HEK293 (cell line): ENCODE results near the gene BIK.

Experiments
- BCL11A ChIP-seq: fragments of 450-650 bp; formaldehyde crosslinking; IDR thresholded peaks from 2 replicates; pipeline ENCODE4 v1.5.1; 2016; ENCODE audit warnings: low read depth, missing biosample characterization, missing genetic modification characterization
- CTCF ChIP-seq: fragments of 450-650 bp; formaldehyde crosslinking; IDR thresholded peaks from 2 replicates; pipeline ENCODE4 v1.5.1; 2016; ENCODE audit warnings: missing biosample characterization, missing genetic modification characterization
- GLI2 ChIP-seq: fragments of 450-650 bp; formaldehyde crosslinking; IDR thresholded peaks from 2 replicates; pipeline ENCODE4; 2017; ENCODE audit warnings: missing biosample characterization, missing genetic modification characterization, low read depth, borderline replicate concordance
- PRDM1 ChIP-seq: fragments of 450-650 bp; formaldehyde crosslinking; IDR thresholded peaks from 2 replicates; pipeline ENCODE4; 2016; ENCODE audit warnings: missing biosample characterization, missing genetic modification characterization
- PRDM4 ChIP-seq: fragments of 450-650 bp; formaldehyde crosslinking; IDR thresholded peaks from 2 replicates; pipeline ENCODE4 v1.5.1; 2017; ENCODE audit warnings: missing biosample characterization, missing genetic modification characterization
- REST ChIP-seq: fragments of 450-650 bp; formaldehyde crosslinking; IDR thresholded peaks from 2 replicates; pipeline ENCODE4 v1.5.1; 2016; ENCODE audit warnings: missing biosample characterization, missing genetic modification characterization
- ZNF140 ChIP-seq: fragments of 450-650 bp; formaldehyde crosslinking; IDR thresholded peaks from 2 replicates; pipeline ENCODE4 v1.5.1; 2016; ENCODE audit warnings: missing biosample characterization, missing genetic modification characterization
- ZNF221 ChIP-seq: fragments of 450-650 bp; formaldehyde crosslinking; IDR thresholded peaks from 2 replicates; pipeline ENCODE4 v1.5.1; 2017; ENCODE audit warnings: missing biosample characterization, missing genetic modification characterization, borderline replicate concordance
- ZNF366 ChIP-seq: fragments of 450-650 bp; formaldehyde crosslinking; conservative IDR thresholded peaks from 2 replicates; pipeline ENCODE4 v1.5.1; 2016; ENCODE audit warnings: missing biosample characterization, missing genetic modification characterization
- ZNF391 ChIP-seq: fragments of 450-650 bp; formaldehyde crosslinking; IDR thresholded peaks from 2 replicates; pipeline ENCODE4 v1.5.1; 2016; ENCODE audit warnings: low read depth, missing biosample characterization, missing genetic modification characterization, borderline replicate concordance
- ZNF626 ChIP-seq: fragments of 450-650 bp; sonication (Bioruptor Pico); formaldehyde crosslinking; IDR thresholded peaks from 2 replicates; pipeline ENCODE4 v1.5.1; 2018; ENCODE audit warnings: missing biosample characterization, missing genetic modification characterization, inconsistent platforms
- ZNF777 ChIP-seq: fragments of 450-650 bp; formaldehyde crosslinking; IDR thresholded peaks from 2 replicates; pipeline ENCODE4 v1.5.1; 2017; ENCODE audit warnings: missing biosample characterization, missing genetic modification characterization, borderline replicate concordance
- TF ChIP-seq, protein P1 (sequence below): fragments of 450-650 bp; formaldehyde crosslinking; optimal IDR thresholded peaks from 2 replicates; pipeline ENCODE3; 2016; ENCODE audit warnings: missing biosample characterization, mild to moderate bottlenecking, missing genetic modification characterization

DNA sequence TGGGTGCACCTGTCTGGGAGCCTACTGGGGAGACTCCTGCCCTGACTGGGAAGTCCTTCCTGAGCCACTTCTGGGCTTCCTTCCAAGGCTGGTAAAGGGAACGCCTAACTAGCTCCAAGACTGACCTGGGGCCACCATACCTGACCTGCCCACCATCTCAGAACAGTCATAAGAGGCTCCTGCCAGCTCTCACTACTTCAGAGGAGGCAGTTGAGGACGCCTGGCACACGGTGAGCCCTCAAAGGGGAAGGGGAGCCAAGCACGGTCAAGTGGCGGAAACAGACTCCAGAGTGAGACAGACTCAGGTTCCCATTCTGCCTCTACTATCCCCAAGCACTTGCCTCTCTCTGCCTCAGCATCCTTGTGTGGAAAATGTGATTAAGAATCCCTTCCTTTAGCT lies 25.0 kb downstream of the BIK start:
- TF ChIP-seq ZNF391 (tag by site-specific recombination) (no peak), BCL11A (tag by site-specific recombination) (no peak), GLI2 (tag by site-specific recombination) (no peak), ZNF626 (tag by site-specific recombination) (no peak), ZNF366 (tag by site-specific recombination) (no peak), ZNF140 (tag by site-specific recombination) (no peak), CTCF (tag by site-specific recombination) (no peak), ZNF221 (tag by site-specific recombination) (no peak), ZNF777 (tag by site-specific recombination) (no peak), PRDM4 (no peak), REST (tag by site-specific recombination) (no peak), PRDM1 (tag by site-specific recombination) (no peak)
- TF ChIP-seq, protein P1, sequence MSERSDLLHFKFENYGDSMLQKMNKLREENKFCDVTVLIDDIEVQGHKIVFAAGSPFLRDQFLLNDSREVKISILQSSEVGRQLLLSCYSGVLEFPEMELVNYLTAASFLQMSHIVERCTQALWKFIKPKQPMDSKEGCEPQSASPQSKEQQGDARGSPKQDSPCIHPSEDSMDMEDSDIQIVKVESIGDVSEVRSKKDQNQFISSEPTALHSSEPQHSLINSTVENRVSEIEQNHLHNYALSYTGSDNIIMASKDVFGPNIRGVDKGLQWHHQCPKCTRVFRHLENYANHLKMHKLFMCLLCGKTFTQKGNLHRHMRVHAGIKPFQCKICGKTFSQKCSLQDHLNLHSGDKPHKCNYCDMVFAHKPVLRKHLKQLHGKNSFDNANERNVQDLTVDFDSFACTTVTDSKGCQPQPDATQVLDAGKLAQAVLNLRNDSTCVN (tag by site-specific recombination), result no peak
